Spleen (tissue), 11 donors: Measurements from ENCODE around the gene RNF180. TPM values are rescaled to one million over a fixed set of nuclear protein-coding genes. Genes with fewer than 3 reads are reported as not detected.

Experiments
- DNase-seq: peaks from one replicate; pipeline ENCODE4 v3.0.0-alpha.2; 2020
- H3K27ac ChIP-seq, 8 donors: fragments of 200-600 bp; sonication (generic) in 7 of 8; 1 replicate in 4 of 8; 2 replicates in 4 of 8; pipeline versions ENCODE4 v1.5.0 to v1.8.0; 2016 to 2021; ENCODE audit warnings: inconsistent platforms in 4 of 8, mild to moderate bottlenecking in 4 of 8, moderate library complexity in 1 of 8
- H3K27me3 ChIP-seq, 7 donors: fragments of 200-600 bp; sonication (generic) in 6 of 7; replicated peaks in 1 of 7; 1 replicate in 4 of 7; 2 replicates in 3 of 7; pipeline versions ENCODE4 v1.5.0 to v1.8.0; 2016 to 2021; ENCODE audit warnings: inconsistent platforms in 3 of 7, mild to moderate bottlenecking in 1 of 7
- H3K36me3 ChIP-seq, 6 donors: fragments of 200-600 bp; sonication (generic) in 5 of 6; 1 replicate in 4 of 6; 2 replicates in 2 of 6; pipeline versions ENCODE4 v1.5.0 to v1.8.0; 2016 to 2021; ENCODE audit warnings: inconsistent platforms in 2 of 6
- H3K4me1 ChIP-seq, 6 donors: fragments of 200-600 bp; sonication (generic) in 5 of 6; 1 replicate in 3 of 6; 2 replicates in 3 of 6; pipeline versions ENCODE4 v1.5.0 to v1.8.0; 2016 to 2021; ENCODE audit warnings: inconsistent platforms in 3 of 6
- H3K4me3 ChIP-seq, 8 donors: fragments of 200-600 bp; sonication (generic) in 7 of 8; 1 replicate in 4 of 8; 2 replicates in 4 of 8; pipeline versions ENCODE4 v1.5.0 to v1.8.0; 2016 to 2021; ENCODE audit warnings: inconsistent platforms in 4 of 8, mild to moderate bottlenecking in 4 of 8, moderate library complexity in 2 of 8
- H3K9me3 ChIP-seq, 8 donors: fragments of 200-600 bp; sonication (generic) in 7 of 8; 1 replicate in 4 of 8; 2 replicates in 4 of 8; pipeline versions ENCODE4 v1.5.0 to v1.8.0; 2016 to 2021; ENCODE audit warnings: inconsistent platforms in 4 of 8
- POLR2A ChIP-seq, 3 donors: fragments of 450-650 bp; IDR thresholded peaks; one replicate each; pipeline ENCODE4 v1.5.1; 2017; ENCODE audit warnings: antibody characterized with exemption in 3 of 3, mild to moderate bottlenecking in 1 of 3
- POLR2AphosphoS5 ChIP-seq, 3 donors: sonication (generic); formaldehyde crosslinking; IDR thresholded peaks; one replicate each; pipeline ENCODE4 v1.5.1; 2017; ENCODE audit warnings: antibody characterized with exemption in 3 of 3
- WGBS, 5 donors: extraction: QIAGEN DNeasy Blood & Tissue Kit in 3 of 5; methylation state at CpG; one replicate each; pipeline versions ENCODE4 v1.1.5 to v1.1.7; 2013 to 2018; 5-methylcytosine and 5-hydroxymethylcytosine counted together
- intact Hi-C: fragments of 100-400 bp; cut with DNase I; formaldehyde crosslinking; loops from one replicate; pipeline ENCODE4 v1.15.0; 2023; ENCODE audit warnings: low total_unique reads
- polyA plus RNA-seq, 3 donors: library from polyadenylated mRNA; stranded (reverse); fragments of 200-250 nt; gene quantifications; one replicate each; pipeline ENCODE4 v1.2.1, GENCODE V29; 2013
- total RNA-seq, 7 donors: library from RNA; depleted of rRNA in 3 of 7; stranded (reverse); fragments of >200 nt in 3 of 7; fragmentation: NEBNext Ultra II Directional in 4 of 7; extraction: Animal tissue kit (Norgen Biotek cat#: 25700) in 4 of 7; gene quantifications; one replicate each; pipeline versions ENCODE4 v1.1.0 to v1.2.1, GENCODE V29; 2016 to 2021
- TF ChIP-seq, protein P1 (sequence below), 11 experiments: fragments of 200-600 bp in 7 of 11; fragments of 450-650 bp in 4 of 11; sonication (generic) in 4 of 11; IDR thresholded peaks in 8 of 11; conservative IDR thresholded peaks in 3 of 11; 1 replicate in 7 of 11; 2 replicates in 4 of 11; pipeline versions ENCODE4 v1.4.0 to v1.8.0; 2016 to 2021; ENCODE audit warnings: antibody characterized with exemption in 11 of 11, inconsistent platforms in 4 of 11, mild to moderate bottlenecking in 1 of 11
- donor health status: healthy with polysubstance abuse.
- donor health status: DM: no; HTN: no; CAD: no; lungs with moderate emphysema.
- donor health status: DM: no; HTN: no; CAD: no.
- donor health status: Bipolar disorder and iron deficiency.
- donor health status: healthy.
- donor health status: DM: no; HTN: no; CAD: no.
- donor health status: DM: yes; HTN: yes; CAD: no.

RNF180 gene
- total and polyA plus RNA-seq, 10 donors = 0.72 to 18.3 (median 9.1) TPM

DNA sequence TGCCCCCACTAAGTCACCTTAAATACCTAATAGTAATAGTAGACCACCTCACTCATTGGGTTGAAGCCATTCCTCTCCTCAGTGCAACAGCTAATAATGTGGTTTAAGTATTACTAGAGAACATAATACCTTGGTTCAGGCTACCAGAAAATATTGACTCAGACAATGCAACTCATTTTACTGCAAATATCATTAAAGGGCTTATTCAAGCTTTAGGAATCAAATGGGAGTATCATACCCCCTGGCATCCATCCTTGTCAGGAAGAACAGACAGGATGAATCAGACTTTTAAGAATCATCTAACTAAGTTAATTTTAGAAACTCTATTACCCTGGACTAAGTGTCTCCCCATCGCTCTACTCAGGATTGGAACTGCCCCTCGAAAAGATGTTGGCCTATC, 6.8 kb upstream of the RNF180 start:
- no peaks in the 10 kb centered on the region for H3K36me3 ChIP-seq
- peaks cover 0 to 9% (median 2%) of the 10 kb centered on the region in 8 donors for H3K9me3 ChIP-seq
- H3K4me3 ChIP-seq = no peak overlapping the region
- no peak overlapping the region for H3K27ac ChIP-seq
- H3K27me3 ChIP-seq = peaks cover 0 to 5% (median 0%) of the 10 kb centered on the region in 7 donors
- DNase-seq = no peak
- no peaks in the 10 kb centered on the region for H3K4me1 ChIP-seq
- intact Hi-C loops = no loop called here
- WGBS, 5 donors = 77 to 92% (median 91%) methylated on average over 2 of the region's 2 CpGs
- TF ChIP-seq POLR2A (IDR thresholded peaks at IDR 0.05) (no peak), POLR2AphosphoS5 (IDR thresholded peaks at IDR 0.05) (no peak)

- intact Hi-C loops = no loop called here
- H3K27me3 ChIP-seq = peaks cover 0 to 16% (median 4%) of the 10 kb centered on the region in 7 donors
- no peaks in the 10 kb centered on the region for H3K36me3 ChIP-seq
- H3K4me3 ChIP-seq = no peak overlapping the region
- peaks cover 0 to 7% (median 0%) of the 10 kb centered on the region in 6 donors for H3K4me1 ChIP-seq
- H3K27ac ChIP-seq = no peak overlapping the region
- 91 to 95% (median 93%) methylated on average over 6 of the region's 6 CpGs for WGBS, 5 donors
- DNase-seq = no peak
- no peaks in the 10 kb centered on the region for H3K9me3 ChIP-seq
- TF ChIP-seq POLR2A (IDR thresholded peaks at IDR 0.05) (no peak), POLR2AphosphoS5 (IDR thresholded peaks at IDR 0.05) (no peak)
- TF ChIP-seq, protein P1, sequence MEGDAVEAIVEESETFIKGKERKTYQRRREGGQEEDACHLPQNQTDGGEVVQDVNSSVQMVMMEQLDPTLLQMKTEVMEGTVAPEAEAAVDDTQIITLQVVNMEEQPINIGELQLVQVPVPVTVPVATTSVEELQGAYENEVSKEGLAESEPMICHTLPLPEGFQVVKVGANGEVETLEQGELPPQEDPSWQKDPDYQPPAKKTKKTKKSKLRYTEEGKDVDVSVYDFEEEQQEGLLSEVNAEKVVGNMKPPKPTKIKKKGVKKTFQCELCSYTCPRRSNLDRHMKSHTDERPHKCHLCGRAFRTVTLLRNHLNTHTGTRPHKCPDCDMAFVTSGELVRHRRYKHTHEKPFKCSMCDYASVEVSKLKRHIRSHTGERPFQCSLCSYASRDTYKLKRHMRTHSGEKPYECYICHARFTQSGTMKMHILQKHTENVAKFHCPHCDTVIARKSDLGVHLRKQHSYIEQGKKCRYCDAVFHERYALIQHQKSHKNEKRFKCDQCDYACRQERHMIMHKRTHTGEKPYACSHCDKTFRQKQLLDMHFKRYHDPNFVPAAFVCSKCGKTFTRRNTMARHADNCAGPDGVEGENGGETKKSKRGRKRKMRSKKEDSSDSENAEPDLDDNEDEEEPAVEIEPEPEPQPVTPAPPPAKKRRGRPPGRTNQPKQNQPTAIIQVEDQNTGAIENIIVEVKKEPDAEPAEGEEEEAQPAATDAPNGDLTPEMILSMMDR (IDR thresholded peaks at IDR 0.05 in 8 of 11, conservative IDR thresholded peaks at IDR 0.05 in 3 of 11) = no peak
These were observed 5.4 kb upstream of the RNF180 start for GRCh38 chr5:64160201-64160600.

- H3K27me3 ChIP-seq = peaks cover 0 to 28% (median 16%) of the 10 kb centered on the region in 7 donors
- no peak overlapping the region for H3K4me3 ChIP-seq
- 69 to 79% (median 75%) methylated on average over 3 of the region's 3 CpGs for WGBS, 5 donors
- H3K36me3 ChIP-seq = no peaks in the 10 kb centered on the region
- no peaks in the 10 kb centered on the region for H3K9me3 ChIP-seq
- no peak for DNase-seq
- H3K27ac ChIP-seq = no peak overlapping the region
- peaks cover 0 to 16% (median 0%) of the 10 kb centered on the region in 6 donors for H3K4me1 ChIP-seq
- intact Hi-C loops = no loop called here
- TF ChIP-seq POLR2AphosphoS5 (IDR thresholded peaks at IDR 0.05) (no peak), POLR2A (IDR thresholded peaks at IDR 0.05) (no peak)
- TF ChIP-seq, protein P1 (IDR thresholded peaks at IDR 0.05 in 8 of 11, conservative IDR thresholded peaks at IDR 0.05 in 3 of 11) = no peak
These were observed 4.2 kb upstream of the RNF180 start for GRCh38 chr5:64161420-64161819.

DNA sequence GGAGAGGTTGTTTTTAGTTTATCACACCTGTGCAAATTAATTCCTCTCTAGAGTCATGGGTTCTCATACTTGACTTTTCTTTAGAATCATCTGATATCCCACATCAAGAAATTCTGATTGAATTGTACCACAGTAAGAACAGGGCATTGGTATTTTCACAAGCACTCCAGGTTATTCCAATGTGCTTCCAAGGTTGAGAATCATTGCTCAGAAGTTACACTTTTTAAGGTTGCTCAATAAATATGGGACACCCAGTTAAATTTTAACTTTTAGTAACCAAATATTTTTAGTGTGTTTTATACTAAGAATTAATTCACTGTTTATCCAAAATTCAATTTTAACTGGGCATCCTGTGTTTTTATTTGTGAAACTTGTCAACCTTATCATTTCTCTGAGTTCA, 2.5 kb upstream of the RNF180 start:
- H3K9me3 ChIP-seq = no peaks in the 10 kb centered on the region
- TF ChIP-seq POLR2AphosphoS5 (IDR thresholded peaks at IDR 0.05) (no peak), POLR2A (IDR thresholded peaks at IDR 0.05) (no peak)
- TF ChIP-seq, protein P1 (IDR thresholded peaks at IDR 0.05 in 8 of 11, conservative IDR thresholded peaks at IDR 0.05 in 3 of 11) = no peak
- no peaks in the 10 kb centered on the region for H3K36me3 ChIP-seq
- no peak for DNase-seq
- H3K4me3 ChIP-seq = no peak overlapping the region
- no peak overlapping the region for H3K27ac ChIP-seq
- intact Hi-C loops = no loop called here
- peaks cover 0 to 43% (median 20%) of the 10 kb centered on the region in 7 donors for H3K27me3 ChIP-seq
- peaks cover 0 to 20% (median 0%) of the 10 kb centered on the region in 6 donors for H3K4me1 ChIP-seq

DNA sequence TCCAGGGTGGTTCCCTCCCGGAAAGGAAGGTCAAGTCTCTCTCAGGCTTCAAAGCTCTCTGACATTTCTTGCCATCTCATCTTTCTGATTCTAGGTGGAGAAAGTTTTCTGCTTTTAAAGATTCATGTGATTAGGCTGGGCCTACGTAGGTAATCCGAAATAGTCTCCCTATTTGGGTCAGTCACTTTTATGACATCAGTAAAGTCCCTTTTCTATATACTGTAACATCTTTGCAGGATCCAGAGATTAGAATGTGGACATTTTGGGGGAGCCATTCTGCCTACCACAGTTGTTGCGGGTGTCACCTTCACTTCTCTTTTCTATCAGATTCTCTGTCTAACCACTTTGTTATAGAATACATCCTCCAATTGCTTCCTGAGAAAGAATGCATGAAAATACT, 1.9 kb upstream of the RNF180 start:
- 79 to 93% (median 90%) methylated on average over 4 of the region's 4 CpGs for WGBS, 5 donors
- Histone ChIP-seq H3K36me3 (no peaks in the 10 kb centered on the region), H3K4me1 (peaks cover 0 to 20% (median 0%) of the 10 kb centered on the region in 6 donors), H3K9me3 (no peaks in the 10 kb centered on the region), H3K27me3 (peaks cover 0 to 43% (median 20%) of the 10 kb centered on the region in 7 donors), H3K27ac (no peak overlapping the region), H3K4me3 (no peak overlapping the region)
- TF ChIP-seq, protein P1 (IDR thresholded peaks at IDR 0.05 in 8 of 11, conservative IDR thresholded peaks at IDR 0.05 in 3 of 11) = no peak
- TF ChIP-seq POLR2A (IDR thresholded peaks at IDR 0.05) (no peak), POLR2AphosphoS5 (IDR thresholded peaks at IDR 0.05) (no peak)
- DNase-seq = no peak
- intact Hi-C loops = no loop called here
